HEK293T (cell line): ENCODE data around the gene UGT2A2.

ENCODE experiments used
- HDGF ChIP-seq: fragments of 450-650 bp; IDR thresholded peaks from 2 replicates; pipeline ENCODE4 v1.6.1; 2017; ENCODE audit warnings: antibody characterized with exemption, borderline replicate concordance
- SP1 ChIP-seq: fragments of 450-650 bp; IDR thresholded peaks from 2 replicates; pipeline ENCODE4 v1.6.1; 2017
- SUZ12 ChIP-seq: fragments of 450-650 bp; IDR thresholded peaks from 2 replicates; pipeline ENCODE4 v1.6.1; 2016; ENCODE audit warnings: mild to moderate bottlenecking
- TARDBP ChIP-seq: fragments of 450-650 bp; IDR thresholded peaks from 2 replicates; pipeline ENCODE4 v1.6.1; 2016

DNA sequence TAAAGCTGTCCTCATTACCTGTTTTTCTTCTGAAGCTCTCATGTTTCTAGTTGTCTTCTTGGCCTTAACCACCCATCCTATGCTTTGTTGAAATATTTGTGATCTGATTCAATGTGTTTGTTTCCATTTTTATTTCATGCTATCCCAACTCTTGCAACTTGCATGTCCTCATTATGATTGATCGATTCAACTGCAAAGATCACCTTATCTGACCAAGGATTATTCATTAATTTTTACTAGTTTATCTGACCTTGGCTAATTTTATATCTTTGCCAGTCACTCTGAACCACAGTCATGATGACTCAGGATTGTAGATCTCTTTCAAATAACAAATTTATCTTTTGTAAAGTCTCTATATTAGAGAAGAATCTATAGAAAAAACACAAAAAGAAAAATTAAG is 70.7 kb downstream of the UGT2A2 start:
- TF ChIP-seq SP1 (no peak), SUZ12 (no peak), TARDBP (no peak), HDGF (no peak)
